Liver (tissue), 9 donors: ENCODE results near the gene STX16. TPM values are rescaled to one million over a fixed set of nuclear protein-coding genes. Genes with fewer than 3 reads are reported as not detected.

ENCODE experiments used
- DNase-seq: peaks from one replicate; pipeline ENCODE4 v3.0.0-alpha.2; 2017; ENCODE audit warnings: low spot score
- H3K27ac ChIP-seq, 2 donors: one replicate each; pipeline ENCODE4 v1.7.0; 2013; ENCODE audit warnings: inconsistent platforms in 2 of 2, low read length in 2 of 2, control low read depth in 1 of 2, low read depth in 1 of 2, mild to moderate bottlenecking in 1 of 2
- H3K27me3 ChIP-seq, 4 donors: one replicate each; pipeline versions ENCODE4 v1.6.1 to v1.7.0; 2013; ENCODE audit warnings: low read length in 3 of 4, inconsistent platforms in 1 of 4, mild to moderate bottlenecking in 1 of 4, moderate library complexity in 1 of 4; ENCODE audit not compliant: control insufficient read depth in 4 of 4, insufficient read depth in 4 of 4
- H3K36me3 ChIP-seq, 4 donors: one replicate each; pipeline versions ENCODE4 v1.6.1 to v1.7.0; 2013; ENCODE audit warnings: low read length in 3 of 4, mild to moderate bottlenecking in 3 of 4, low read depth in 1 of 4, moderate library complexity in 1 of 4; ENCODE audit not compliant: control insufficient read depth in 4 of 4, insufficient read depth in 3 of 4
- H3K4me1 ChIP-seq, 4 donors: one replicate each; pipeline versions ENCODE4 v1.6.1 to v1.7.0; 2013; ENCODE audit warnings: low read length in 3 of 4, mild to moderate bottlenecking in 3 of 4, moderate library complexity in 1 of 4; ENCODE audit not compliant: control insufficient read depth in 4 of 4, insufficient read depth in 4 of 4
- H3K4me3 ChIP-seq, 3 donors: one replicate each; pipeline versions ENCODE4 v1.6.1 to v1.7.0; 2013; ENCODE audit warnings: low read length in 3 of 3, control low read depth in 1 of 3, low read depth in 1 of 3, mild to moderate bottlenecking in 1 of 3
- H3K9ac ChIP-seq, 2 donors: one replicate each; pipeline ENCODE4 v1.7.0; 2013; ENCODE audit warnings: low read length in 2 of 2, mild to moderate bottlenecking in 2 of 2, moderate library complexity in 2 of 2, control low read depth in 1 of 2, low read depth in 1 of 2
- H3K9me3 ChIP-seq, 4 donors: one replicate each; pipeline versions ENCODE4 v1.6.1 to v1.7.0; 2013; ENCODE audit warnings: low read length in 3 of 4; ENCODE audit not compliant: control insufficient read depth in 4 of 4
- ATF3 ChIP-seq: IDR thresholded peaks from 2 replicates; pipeline ENCODE4 v1.6.1; 2016; ENCODE audit warnings: antibody characterized with exemption
- CTCF ChIP-seq: fragments of 150-350 bp; IDR thresholded peaks from 2 replicates; pipeline ENCODE4 v1.5.1; 2017; ENCODE audit warnings: improper control_type of control experiment, low read depth, low read length; ENCODE audit not compliant: missing input control
- EGR1 ChIP-seq, 2 donors: IDR thresholded peaks; 2 replicates each; pipeline ENCODE4 v1.6.1; 2016 to 2018; ENCODE audit warnings: antibody characterized with exemption in 2 of 2, low read depth in 2 of 2
- FOXA1 ChIP-seq: IDR thresholded peaks from 2 replicates; pipeline ENCODE4 v1.6.1; 2016; ENCODE audit warnings: antibody characterized with exemption
- FOXA2 ChIP-seq: IDR thresholded peaks from 2 replicates; pipeline ENCODE4 v1.6.1; 2016; ENCODE audit warnings: antibody characterized with exemption
- GABPA ChIP-seq, 2 donors: IDR thresholded peaks in 1 of 2; conservative IDR thresholded peaks in 1 of 2; 2 replicates each; pipeline ENCODE4 v1.6.1; 2016; ENCODE audit warnings: antibody characterized with exemption in 2 of 2, mild to moderate bottlenecking in 1 of 2, moderate library complexity in 1 of 2
- NR2F2 ChIP-seq: IDR thresholded peaks from 2 replicates; pipeline ENCODE4 v1.6.1; 2016; ENCODE audit warnings: antibody characterized with exemption
- RAD21 ChIP-seq, 2 donors: IDR thresholded peaks; 2 replicates each; pipeline ENCODE4 v1.6.1; 2016; ENCODE audit warnings: antibody characterized with exemption in 2 of 2, mild to moderate bottlenecking in 2 of 2
- RXRA ChIP-seq, 2 donors: IDR thresholded peaks; 2 replicates each; pipeline ENCODE4 v1.6.1; 2017 to 2018; ENCODE audit warnings: antibody characterized with exemption in 2 of 2, mild to moderate bottlenecking in 1 of 2
- SP1 ChIP-seq: IDR thresholded peaks from 2 replicates; pipeline ENCODE4 v1.6.1; 2018; ENCODE audit warnings: antibody characterized with exemption, mild to moderate bottlenecking
- TAF1 ChIP-seq: conservative IDR thresholded peaks from 2 replicates; pipeline ENCODE4 v1.6.1; 2016; ENCODE audit warnings: antibody characterized with exemption, mild to moderate bottlenecking
- YY1 ChIP-seq: IDR thresholded peaks from 2 replicates; pipeline ENCODE4 v1.6.1; 2016; ENCODE audit warnings: antibody characterized with exemption, mild to moderate bottlenecking
- WGBS: extraction: QIAGEN DNeasy Blood & Tissue Kit; methylation state at CpG from one replicate; pipeline ENCODE4 v1.1.7; 2013; 5-methylcytosine and 5-hydroxymethylcytosine counted together
- polyA plus RNA-seq, 2 donors: library from polyadenylated mRNA; stranded (reverse) in 1 of 2; unstranded in 1 of 2; fragments of 200-250 nt in 1 of 2; fragments of >200 nt in 1 of 2; fragmentation: Nextera tagmentation in 1 of 2; extraction: Ambion mirVana in 1 of 2; gene quantifications; one replicate each; pipeline versions ENCODE4 v1.2.1 to v1.2.3, GENCODE V29; 2013 to 2015
- total RNA-seq, 2 donors: library from RNA; depleted of rRNA; stranded (reverse); fragments of >200 nt; gene quantifications; one replicate each; pipeline ENCODE4 v1.2.3, GENCODE V29; 2014
- donor health status: healthy.
- donor health status: healthy.
- donor health status: healthy.
- donor health status: healthy.
- donor health status: healthy.

STX16 gene
- total and polyA plus RNA-seq, 4 donors, result 8.5 to 32.5 (median 16.6) TPM

GRCh38 chr20:58650181-58650775, 805 bp upstream of the STX16 start:
- under 1% methylated on average over 62 of the region's 62 CpGs for WGBS
- DNase-seq, result peak; percentile 51
- H3K4me1 ChIP-seq, result peaks cover 0 to 27% (median 11%) of the 10 kb centered on the region in 4 donors

GRCh38 chr20:58651559-58651945, 469 bp downstream of the STX16 start:
- H3K9me3 ChIP-seq, result no peaks in the 10 kb centered on the region
- H3K4me1 ChIP-seq, result peaks cover 0 to 30% (median 19%) of the 10 kb centered on the region in 4 donors
- no peaks in the 10 kb centered on the region for H3K36me3 ChIP-seq
- H3K27me3 ChIP-seq, result no peaks in the 10 kb centered on the region
- no peak for DNase-seq
- peak overlapping the region; percentile 93 to 99 for H3K9ac ChIP-seq
- H3K4me3 ChIP-seq, result peak overlapping the region; percentile 69 to 98 (median 97)
- peak overlapping the region; percentile 84 to 97 for H3K27ac ChIP-seq
- under 1% methylated on average over 18 of the region's 18 CpGs for WGBS
- no peak for TF ChIP-seq RXRA (IDR thresholded peaks at IDR 0.05)

More at GRCh38 chr20:58650181-58650775, 805 bp upstream of the STX16 start:
- H3K27me3 ChIP-seq, result no peaks in the 10 kb centered on the region
- peak overlapping the region; percentile 66 to 83 for H3K9ac ChIP-seq
- peak overlapping the region; percentile 84 to 97 for H3K27ac ChIP-seq
- H3K36me3 ChIP-seq, result no peaks in the 10 kb centered on the region
- H3K9me3 ChIP-seq, result no peaks in the 10 kb centered on the region
- H3K4me3 ChIP-seq, result peak overlapping the region; percentile 69 to 98 (median 97)
- TF ChIP-seq SP1, result no peak
- no peak for TF ChIP-seq YY1
- no peak for TF ChIP-seq RXRA (IDR thresholded peaks at IDR 0.05)
- TF ChIP-seq FOXA1, result no peak
- TF ChIP-seq RAD21 (IDR thresholded peaks at IDR 0.05), result no peak
- TF ChIP-seq ATF3, result no peak
- no peak for TF ChIP-seq NR2F2
- no peak for TF ChIP-seq EGR1 (IDR thresholded peaks at IDR 0.05; ENCODE audit: low read depth in 2 of 2)
- no peak for TF ChIP-seq FOXA2
- no peak for TF ChIP-seq TAF1
- TF ChIP-seq CTCF, result no peak
- TF ChIP-seq GABPA (IDR thresholded peaks at IDR 0.05 in 1 of 2, conservative IDR thresholded peaks at IDR 0.05 in 1 of 2), result no peak

- H3K27ac ChIP-seq, result peak overlapping the region; percentile 84 to 97
- H3K4me1 ChIP-seq, result peaks cover 2 to 30% (median 21%) of the 10 kb centered on the region in 4 donors
- TF ChIP-seq RXRA (IDR thresholded peaks at IDR 0.05) (no peak), GABPA (IDR thresholded peaks at IDR 0.05 in 1 of 2, conservative IDR thresholded peaks at IDR 0.05 in 1 of 2) (peak in 1 of 2 donors; percentile 8)
- H3K9me3 ChIP-seq, result no peaks in the 10 kb centered on the region
- H3K27me3 ChIP-seq, result no peaks in the 10 kb centered on the region
- under 1% methylated on average over 30 of the region's 30 CpGs for WGBS
- peak overlapping the region; percentile 93 to 99 for H3K9ac ChIP-seq
- no peaks in the 10 kb centered on the region for H3K36me3 ChIP-seq
- peak overlapping the region; percentile 69 to 98 (median 97) for H3K4me3 ChIP-seq
- DNase-seq, result peak; percentile 87
Measured at GRCh38 chr20:58651946-58652605, 993 bp downstream of the STX16 start.
